Lower leg skin (tissue), 4 donors: ENCODE data around the gene CMIP. TPM values are rescaled to one million over a fixed set of nuclear protein-coding genes. Genes with fewer than 3 reads are reported as not detected.

Experiments used
- DNase-seq, 2 donors: peaks; one replicate each; pipeline ENCODE4 v3.0.0-alpha.2; 2019; ENCODE audit warnings: low spot score in 2 of 2
- H3K4me3 ChIP-seq: fragments of 200-600 bp; sonication (generic); 2 replicates; pipeline ENCODE4 v1.5.1; 2017; ENCODE audit warnings: mild to moderate bottlenecking, low read depth; ENCODE audit not compliant: poor library complexity, severe bottlenecking
- POLR2A ChIP-seq, 2 donors: fragments of 450-650 bp; IDR thresholded peaks; one replicate each; pipeline ENCODE4 v1.6.1; 2016 to 2017; ENCODE audit warnings: antibody characterized with exemption in 2 of 2, mild to moderate bottlenecking in 1 of 2, moderate library complexity in 1 of 2
- WGBS, 2 donors: methylation state at CpG; one replicate each; pipeline ENCODE4 v1.1.5; 2018; 5-methylcytosine and 5-hydroxymethylcytosine counted together
- intact Hi-C: fragments of 100-400 bp; cut with DNase I; formaldehyde crosslinking; loops from one replicate; pipeline ENCODE4 v1.15.0; 2023; ENCODE audit warnings: low total_unique reads
- total RNA-seq, 4 donors: library from RNA; depleted of rRNA; stranded (reverse); fragments of >200 nt; gene quantifications; one replicate each; pipeline ENCODE4 v1.1.0, GENCODE V29; 2016
- TF ChIP-seq, protein P1 (sequence below), 3 donors: fragments of 450-650 bp; IDR thresholded peaks; one replicate each; pipeline ENCODE4 v1.5.1; 2016; ENCODE audit warnings: antibody characterized with exemption in 3 of 3, mild to moderate bottlenecking in 3 of 3, moderate library complexity in 2 of 3

Gene CMIP
- total RNA-seq, 4 donors from 2014 or later = 53.7 to 115 (median 77.4) TPM

GRCh38 chr16:81620029-81620428 is 175.4 kb downstream of the CMIP start:
- H3K4me3 ChIP-seq = no peak overlapping the region
- intact Hi-C loops = no loop called here
- no peak for DNase-seq
- 90 to 97% methylated on average over 4 of the region's 4 CpGs for WGBS, 2 donors
- TF ChIP-seq, protein P1, sequence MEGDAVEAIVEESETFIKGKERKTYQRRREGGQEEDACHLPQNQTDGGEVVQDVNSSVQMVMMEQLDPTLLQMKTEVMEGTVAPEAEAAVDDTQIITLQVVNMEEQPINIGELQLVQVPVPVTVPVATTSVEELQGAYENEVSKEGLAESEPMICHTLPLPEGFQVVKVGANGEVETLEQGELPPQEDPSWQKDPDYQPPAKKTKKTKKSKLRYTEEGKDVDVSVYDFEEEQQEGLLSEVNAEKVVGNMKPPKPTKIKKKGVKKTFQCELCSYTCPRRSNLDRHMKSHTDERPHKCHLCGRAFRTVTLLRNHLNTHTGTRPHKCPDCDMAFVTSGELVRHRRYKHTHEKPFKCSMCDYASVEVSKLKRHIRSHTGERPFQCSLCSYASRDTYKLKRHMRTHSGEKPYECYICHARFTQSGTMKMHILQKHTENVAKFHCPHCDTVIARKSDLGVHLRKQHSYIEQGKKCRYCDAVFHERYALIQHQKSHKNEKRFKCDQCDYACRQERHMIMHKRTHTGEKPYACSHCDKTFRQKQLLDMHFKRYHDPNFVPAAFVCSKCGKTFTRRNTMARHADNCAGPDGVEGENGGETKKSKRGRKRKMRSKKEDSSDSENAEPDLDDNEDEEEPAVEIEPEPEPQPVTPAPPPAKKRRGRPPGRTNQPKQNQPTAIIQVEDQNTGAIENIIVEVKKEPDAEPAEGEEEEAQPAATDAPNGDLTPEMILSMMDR (IDR thresholded peaks at IDR 0.05) = no peak
- TF ChIP-seq POLR2A (IDR thresholded peaks at IDR 0.05) = no peak

DNA sequence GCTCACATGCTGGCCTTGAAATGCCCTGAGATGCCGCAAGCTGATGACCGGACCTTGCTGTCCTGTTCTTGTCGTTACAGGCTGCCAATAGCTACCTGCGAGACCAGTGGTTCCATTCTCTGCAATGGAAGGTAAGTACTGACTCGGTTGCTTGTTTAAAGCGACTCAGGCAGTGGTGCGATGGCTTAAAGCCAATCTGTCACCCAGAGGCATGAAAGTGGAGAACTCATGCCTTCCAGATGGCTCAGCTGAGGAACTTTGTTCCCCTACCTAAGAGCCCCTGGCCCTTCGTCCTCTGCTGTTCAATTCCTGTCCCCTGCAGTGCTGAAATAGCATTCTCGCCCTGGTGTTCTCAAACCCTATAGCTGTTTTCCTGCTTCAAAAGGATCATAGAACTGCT is 176.2 kb downstream of the CMIP start:
- 76 to 96% methylated on average over 5 to 9 of the region's 9 CpGs for WGBS, 2 donors
- TF ChIP-seq, protein P1 (IDR thresholded peaks at IDR 0.05) = no peak
- TF ChIP-seq POLR2A (IDR thresholded peaks at IDR 0.05) = no peak
- intact Hi-C loops = no loop called here
- DNase-seq = no peak
- no peak overlapping the region for H3K4me3 ChIP-seq

DNA sequence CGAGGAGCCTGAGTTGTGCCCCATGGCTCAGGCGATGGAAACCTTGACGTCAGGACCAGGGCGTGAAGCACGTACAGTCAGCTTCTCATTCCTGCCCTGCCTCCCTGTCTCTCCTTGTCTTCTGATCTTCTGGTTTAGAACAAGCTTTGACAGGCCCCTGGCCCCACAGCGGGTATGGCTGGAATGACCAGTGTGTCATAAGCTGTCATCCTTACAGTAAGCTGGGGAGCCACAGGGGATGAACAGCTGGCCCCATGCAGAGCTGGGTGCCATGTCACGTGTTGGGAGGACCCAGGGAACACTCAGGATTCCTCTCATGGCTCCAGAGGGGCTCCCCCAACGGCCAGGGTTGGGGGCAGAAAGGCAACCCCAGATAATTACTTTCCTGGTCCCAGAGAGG is 176.9 kb downstream of the CMIP start:
- H3K4me3 ChIP-seq = no peak overlapping the region
- 48 to 50% methylated on average over 8 of the region's 8 CpGs for WGBS, 2 donors
- TF ChIP-seq POLR2A (IDR thresholded peaks at IDR 0.05) = no peak
- TF ChIP-seq, protein P1 (IDR thresholded peaks at IDR 0.05) = no peak
- intact Hi-C loops = no loop called here
- no peak for DNase-seq

GRCh38 chr16:81623365-81624102 is 178.9 kb downstream of the CMIP start:
- intact Hi-C loops = no loop called here
- TF ChIP-seq, protein P1 (IDR thresholded peaks at IDR 0.05) = peak in 1 of 3 donors; percentile 29
- no peak for TF ChIP-seq POLR2A (IDR thresholded peaks at IDR 0.05)
- H3K4me3 ChIP-seq = no peak overlapping the region
- DNase-seq = no peak
- 61 to 66% methylated on average over 5 of the region's 5 CpGs for WGBS, 2 donors

- H3K4me3 ChIP-seq = no peak overlapping the region
- 97 to 99% methylated on average over 6 of the region's 6 CpGs for WGBS, 2 donors
- intact Hi-C loops = no loop called here
- TF ChIP-seq, protein P1 (IDR thresholded peaks at IDR 0.05) = no peak
- TF ChIP-seq POLR2A (IDR thresholded peaks at IDR 0.05) = no peak
- no peak for DNase-seq
Measured at GRCh38 chr16:81624403-81624759, 179.8 kb downstream of the CMIP start.
